HEK293 (cell line): Measurements from ENCODE around the gene ADAT2.
"Not testable (repeated sequence)": the region's sequence is repeated elsewhere in the genome, so short reads cannot be mapped to it uniquely, and the experiment has no call there.

Experiments
- CTCF ChIA-PET: fragments of 350-600 bp; formaldehyde crosslinking; extraction: SDS; loops from one replicate; lab custom pipeline; 2021; ENCODE audit warnings: antibody characterized with exemption; lab: Yijun Ruan, JAX
- POLR2A ChIA-PET: fragments of 300-600 bp; formaldehyde crosslinking; extraction: SDS; loops from one replicate; lab custom pipeline; 2020; ENCODE audit warnings: antibody characterized with exemption, inconsistent platforms; lab: Yijun Ruan, JAX
- H3K27ac ChIP-seq: fragments of 200-500 bp; sonication (Bioruptor generic); 2 replicates; pipeline ENCODE4 v1.5.1; 2014; ENCODE audit warnings: low read depth, low read length, control low read depth, inconsistent platforms; ENCODE audit errors: extremely low read depth
- H3K36me3 ChIP-seq, 2 experiments: fragments of 200-500 bp in 1 of 2; sonication (Bioruptor generic) in 1 of 2; 1 replicate in 1 of 2; 2 replicates in 1 of 2; pipeline ENCODE4 v1.5.1; 2014 to 2017; ENCODE audit warnings: inconsistent platforms in 2 of 2, low read length in 2 of 2; ENCODE audit not compliant: control insufficient read depth in 2 of 2, insufficient read depth in 1 of 2
- H3K4me1 ChIP-seq: fragments of 200-500 bp; sonication (Bioruptor generic); 2 replicates; pipeline ENCODE4 v1.5.1; 2014; ENCODE audit warnings: mild to moderate bottlenecking, low read length, inconsistent platforms; ENCODE audit not compliant: control insufficient read depth, insufficient read depth
- H3K4me3 ChIP-seq: 2 replicates; pipeline ENCODE4 v1.5.1; 2011; ENCODE audit warnings: low read depth, mild to moderate bottlenecking, control low read depth, low read length, moderate library complexity
- H3K9me3 ChIP-seq: fragments of 200-500 bp; sonication (Bioruptor generic); 2 replicates; pipeline ENCODE4 v1.5.1; 2014; ENCODE audit warnings: low read depth, low read length, inconsistent platforms; ENCODE audit not compliant: control insufficient read depth, insufficient read depth
- KLF1 ChIP-seq: fragments of 450-650 bp; formaldehyde crosslinking; IDR thresholded peaks from 2 replicates; pipeline ENCODE4 v1.5.1; 2016; ENCODE audit warnings: missing biosample characterization, missing genetic modification characterization
- ZBTB21 ChIP-seq: fragments of 450-650 bp; formaldehyde crosslinking; IDR thresholded peaks from 2 replicates; pipeline ENCODE4 v1.5.1; 2017; ENCODE audit warnings: missing biosample characterization, missing genetic modification characterization
- ZFP41 ChIP-seq: fragments of 450-650 bp; formaldehyde crosslinking; IDR thresholded peaks from 2 replicates; pipeline ENCODE4 v1.5.1; 2016; ENCODE audit warnings: missing biosample characterization, missing genetic modification characterization, borderline replicate concordance
- ZFP69B ChIP-seq: fragments of 450-650 bp; formaldehyde crosslinking; IDR thresholded peaks from 2 replicates; pipeline ENCODE4 v1.5.1; 2016; ENCODE audit warnings: missing biosample characterization, missing genetic modification characterization
- ZNF121 ChIP-seq: fragments of 450-650 bp; formaldehyde crosslinking; IDR thresholded peaks from 2 replicates; pipeline ENCODE4 v1.5.1; 2016; ENCODE audit warnings: missing biosample characterization, missing genetic modification characterization
- ZNF146 ChIP-seq: fragments of 450-650 bp; formaldehyde crosslinking; IDR thresholded peaks from 2 replicates; pipeline ENCODE4 v1.5.1; 2016; ENCODE audit warnings: missing biosample characterization, missing genetic modification characterization
- ZNF660 ChIP-seq: fragments of 450-650 bp; IDR thresholded peaks from 2 replicates; pipeline ENCODE4 v1.5.1; 2018; ENCODE audit warnings: missing biosample characterization, mild to moderate bottlenecking, missing genetic modification characterization
- TF ChIP-seq, protein P1 (sequence below): fragments of 450-650 bp; formaldehyde crosslinking; IDR thresholded peaks from 2 replicates; pipeline ENCODE4 v1.5.1; 2017; ENCODE audit warnings: missing biosample characterization, missing genetic modification characterization
- TF ChIP-seq, protein P2 (sequence below): fragments of 450-650 bp; formaldehyde crosslinking; IDR thresholded peaks from 2 replicates; pipeline ENCODE4 v1.5.1; 2016; ENCODE audit warnings: missing biosample characterization, missing genetic modification characterization
- TF ChIP-seq, protein P3 (sequence below): fragments of 450-650 bp; formaldehyde crosslinking; IDR thresholded peaks from 2 replicates; pipeline ENCODE4 v1.5.1; 2016; ENCODE audit warnings: missing biosample characterization, missing genetic modification characterization
- TF ChIP-seq, protein P4 (sequence below): fragments of 450-650 bp; formaldehyde crosslinking; IDR thresholded peaks from 2 replicates; pipeline ENCODE4 v1.5.1; 2016; ENCODE audit warnings: missing biosample characterization, missing genetic modification characterization

The ADAT2 gene

DNA sequence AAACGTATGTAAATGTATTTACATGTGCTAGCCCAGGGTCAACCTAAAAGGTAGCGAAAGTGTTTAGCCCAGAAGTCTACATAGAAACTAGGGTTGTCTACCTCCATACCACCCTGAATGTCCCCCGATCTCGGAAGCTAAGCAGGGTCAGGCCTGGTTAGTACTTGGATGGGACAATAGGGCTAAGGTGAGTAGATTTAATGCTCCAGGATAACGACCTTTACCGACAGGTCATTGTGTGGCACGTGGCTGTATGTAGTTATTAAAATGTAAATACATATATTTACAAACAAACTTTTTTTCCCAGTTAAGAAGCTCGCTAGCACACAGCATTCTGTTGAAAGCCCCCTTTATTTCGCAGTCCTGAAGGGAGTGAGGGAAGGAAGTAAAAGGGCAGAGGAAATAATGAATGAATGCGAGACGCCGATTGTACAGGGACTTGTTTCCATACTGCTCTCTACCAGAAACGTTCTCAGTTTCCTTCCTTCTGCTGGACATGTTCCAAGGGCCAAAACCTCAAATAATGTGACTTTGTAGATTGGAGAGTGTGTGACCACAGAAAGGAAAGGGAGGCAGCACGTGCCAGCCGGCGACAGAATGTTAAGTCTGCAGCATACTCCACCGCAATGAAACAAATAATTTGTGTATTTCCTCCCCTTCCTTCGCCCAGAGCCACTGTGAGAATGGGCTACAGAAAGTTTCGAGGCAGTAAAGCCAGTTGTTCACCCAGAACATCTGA, 612 bp downstream of the ADAT2 start (continued):
- TF ChIP-seq, protein P1, sequence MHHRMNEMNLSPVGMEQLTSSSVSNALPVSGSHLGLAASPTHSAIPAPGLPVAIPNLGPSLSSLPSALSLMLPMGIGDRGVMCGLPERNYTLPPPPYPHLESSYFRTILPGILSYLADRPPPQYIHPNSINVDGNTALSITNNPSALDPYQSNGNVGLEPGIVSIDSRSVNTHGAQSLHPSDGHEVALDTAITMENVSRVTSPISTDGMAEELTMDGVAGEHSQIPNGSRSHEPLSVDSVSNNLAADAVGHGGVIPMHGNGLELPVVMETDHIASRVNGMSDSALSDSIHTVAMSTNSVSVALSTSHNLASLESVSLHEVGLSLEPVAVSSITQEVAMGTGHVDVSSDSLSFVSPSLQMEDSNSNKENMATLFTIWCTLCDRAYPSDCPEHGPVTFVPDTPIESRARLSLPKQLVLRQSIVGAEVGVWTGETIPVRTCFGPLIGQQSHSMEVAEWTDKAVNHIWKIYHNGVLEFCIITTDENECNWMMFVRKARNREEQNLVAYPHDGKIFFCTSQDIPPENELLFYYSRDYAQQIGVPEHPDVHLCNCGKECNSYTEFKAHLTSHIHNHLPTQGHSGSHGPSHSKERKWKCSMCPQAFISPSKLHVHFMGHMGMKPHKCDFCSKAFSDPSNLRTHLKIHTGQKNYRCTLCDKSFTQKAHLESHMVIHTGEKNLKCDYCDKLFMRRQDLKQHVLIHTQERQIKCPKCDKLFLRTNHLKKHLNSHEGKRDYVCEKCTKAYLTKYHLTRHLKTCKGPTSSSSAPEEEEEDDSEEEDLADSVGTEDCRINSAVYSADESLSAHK (tag by site-specific recombination): no peak
- TF ChIP-seq ZFP41 (tag by site-specific recombination): no peak
- no peak for TF ChIP-seq KLF1 (tag by site-specific recombination)
- TF ChIP-seq, all 188 proteins: peak for 2

DNA sequence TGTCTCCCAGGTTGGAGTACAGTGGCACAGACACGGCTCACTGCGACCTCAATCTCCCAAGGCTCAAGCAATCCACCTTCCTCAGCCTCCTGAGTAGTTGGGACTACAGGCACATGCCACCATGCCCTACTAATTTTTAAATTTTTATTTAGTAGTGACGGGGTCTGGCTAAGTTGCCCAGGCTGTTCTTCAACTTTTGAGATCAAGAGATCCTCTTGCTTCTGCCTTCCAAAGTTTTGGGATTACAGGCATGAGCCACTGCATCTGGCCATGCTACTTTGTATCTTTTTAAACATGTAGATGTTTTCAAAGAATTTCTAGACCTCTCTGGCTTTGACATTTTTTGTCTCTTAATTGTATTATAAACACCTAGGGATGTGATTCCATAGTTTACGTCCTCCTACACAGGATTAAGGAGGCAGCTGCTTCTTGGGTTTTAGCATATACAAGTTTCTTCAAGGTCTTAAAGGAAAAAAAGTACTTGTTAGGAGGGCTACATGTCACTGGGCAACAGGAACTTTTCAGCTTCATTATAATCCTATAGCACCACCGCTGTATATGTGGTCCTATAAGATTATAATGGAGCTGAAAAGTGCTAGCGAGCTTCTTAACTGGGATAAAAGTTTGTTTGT, 1.3 kb downstream of the ADAT2 start:
- TF ChIP-seq ZFP69B (no peak), ZBTB21 (tag by site-specific recombination) (no peak), ZNF121 (0 out of 2 replicates have a peak, but pooled peaks have one; percentile 43), ZNF660 (tag by site-specific recombination) (no peak)
- TF ChIP-seq, protein P2, sequence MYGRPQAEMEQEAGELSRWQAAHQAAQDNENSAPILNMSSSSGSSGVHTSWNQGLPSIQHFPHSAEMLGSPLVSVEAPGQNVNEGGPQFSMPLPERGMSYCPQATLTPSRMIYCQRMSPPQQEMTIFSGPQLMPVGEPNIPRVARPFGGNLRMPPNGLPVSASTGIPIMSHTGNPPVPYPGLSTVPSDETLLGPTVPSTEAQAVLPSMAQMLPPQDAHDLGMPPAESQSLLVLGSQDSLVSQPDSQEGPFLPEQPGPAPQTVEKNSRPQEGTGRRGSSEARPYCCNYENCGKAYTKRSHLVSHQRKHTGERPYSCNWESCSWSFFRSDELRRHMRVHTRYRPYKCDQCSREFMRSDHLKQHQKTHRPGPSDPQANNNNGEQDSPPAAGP (tag by site-specific recombination): no peak
- TF ChIP-seq, protein P3, sequence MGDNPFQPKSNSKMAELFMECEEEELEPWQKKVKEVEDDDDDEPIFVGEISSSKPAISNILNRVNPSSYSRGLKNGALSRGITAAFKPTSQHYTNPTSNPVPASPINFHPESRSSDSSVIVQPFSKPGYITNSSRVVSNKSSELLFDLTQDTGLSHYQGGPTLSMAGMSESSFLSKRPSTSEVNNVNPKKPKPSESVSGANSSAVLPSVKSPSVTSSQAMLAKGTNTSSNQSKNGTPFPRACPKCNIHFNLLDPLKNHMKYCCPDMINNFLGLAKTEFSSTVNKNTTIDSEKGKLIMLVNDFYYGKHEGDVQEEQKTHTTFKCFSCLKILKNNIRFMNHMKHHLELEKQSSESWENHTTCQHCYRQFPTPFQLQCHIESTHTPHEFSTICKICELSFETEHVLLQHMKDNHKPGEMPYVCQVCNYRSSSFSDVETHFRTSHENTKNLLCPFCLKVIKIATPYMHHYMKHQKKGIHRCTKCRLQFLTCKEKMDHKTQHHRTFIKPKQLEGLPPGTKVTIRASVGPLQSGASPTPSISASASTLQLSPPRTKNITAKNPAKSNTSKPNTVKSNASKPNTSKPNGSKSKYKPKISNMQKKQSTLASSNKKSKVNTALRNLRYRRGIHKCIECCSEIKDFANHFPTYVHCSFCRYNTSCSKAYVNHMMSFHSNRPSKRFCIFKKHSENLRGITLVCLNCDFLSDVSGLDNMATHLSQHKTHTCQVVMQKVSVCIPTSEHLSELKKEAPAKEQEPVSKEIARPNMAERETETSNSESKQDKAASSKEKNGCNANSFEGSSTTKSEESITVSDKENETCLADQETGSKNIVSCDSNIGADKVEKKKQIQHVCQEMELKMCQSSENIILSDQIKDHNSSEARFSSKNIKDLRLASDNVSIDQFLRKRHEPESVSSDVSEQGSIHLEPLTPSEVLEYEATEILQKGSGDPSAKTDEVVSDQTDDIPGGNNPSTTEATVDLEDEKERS: no peak
- no peaks in the 10 kb centered on the region for H3K9me3 ChIP-seq
- peaks cover 7 to 13% of the 10 kb centered on the region in 2 experiments; a peak in 2 of 3 replicates for H3K36me3 ChIP-seq
- ChIA-PET POLR2A (no interaction called here), CTCF (interaction anchor here (0.6 to 1.2 kb wide), 3 partner anchors 22 to 974 kb away, joined by 3 to 6 read pairs (median 4); partner anchors contain the start of gene FUCA2)
- H3K27ac ChIP-seq: no peak overlapping the region
- peak overlapping the region; percentile 87 for H3K4me3 ChIP-seq
- H3K4me1 ChIP-seq: peaks cover 4% of the 10 kb centered on the region; the same call in 1 of the 2 replicates

DNA sequence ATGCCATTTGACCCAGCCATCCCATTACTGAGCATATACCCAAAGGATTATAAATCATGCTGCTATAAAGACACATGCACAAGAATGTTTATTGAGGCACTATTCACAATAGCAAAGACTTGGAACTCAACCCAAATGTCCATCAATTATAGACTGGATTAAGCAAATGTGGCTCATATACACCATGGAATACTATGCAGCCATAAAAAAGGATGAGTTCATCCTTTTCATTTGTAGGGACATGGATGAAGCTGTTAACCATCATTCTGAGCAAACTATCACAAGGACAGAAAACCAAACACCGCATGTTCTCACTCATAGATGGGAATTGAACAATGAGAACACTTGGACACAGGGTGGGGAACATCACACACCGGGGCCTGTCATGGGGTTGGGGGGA, 2.6 kb downstream of the ADAT2 start:
- CTCF ChIA-PET: interaction anchor here (0.7 to 1.1 kb wide), 3 partner anchors 20 to 600 kb away, joined by 3 to 5 read pairs (median 3); no protein-coding TSS in a partner anchor
- H3K27ac ChIP-seq, H3K9me3 ChIP-seq, H3K4me1 ChIP-seq, POLR2A ChIA-PET, H3K36me3 ChIP-seq, H3K4me3 ChIP-seq: not testable (repeated sequence)
- TF ChIP-seq, protein P4, sequence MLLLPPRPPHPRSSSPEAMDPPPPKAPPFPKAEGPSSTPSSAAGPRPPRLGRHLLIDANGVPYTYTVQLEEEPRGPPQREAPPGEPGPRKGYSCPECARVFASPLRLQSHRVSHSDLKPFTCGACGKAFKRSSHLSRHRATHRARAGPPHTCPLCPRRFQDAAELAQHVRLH (tag by site-specific recombination): peak; percentile 91
- TF ChIP-seq, protein P3: peak; percentile 47; the same call in 1 of the 2 replicates
- TF ChIP-seq ZNF146 (tag by site-specific recombination): peak; percentile 99
